Ammon's horn (tissue), 1 donor: ENCODE data around the gene NGLY1.

Source experiments
- DNase-seq: peaks from one replicate; pipeline ENCODE4 v3.0.0-alpha.2; 2016; ENCODE audit warnings: low spot score

The NGLY1 gene

DNA sequence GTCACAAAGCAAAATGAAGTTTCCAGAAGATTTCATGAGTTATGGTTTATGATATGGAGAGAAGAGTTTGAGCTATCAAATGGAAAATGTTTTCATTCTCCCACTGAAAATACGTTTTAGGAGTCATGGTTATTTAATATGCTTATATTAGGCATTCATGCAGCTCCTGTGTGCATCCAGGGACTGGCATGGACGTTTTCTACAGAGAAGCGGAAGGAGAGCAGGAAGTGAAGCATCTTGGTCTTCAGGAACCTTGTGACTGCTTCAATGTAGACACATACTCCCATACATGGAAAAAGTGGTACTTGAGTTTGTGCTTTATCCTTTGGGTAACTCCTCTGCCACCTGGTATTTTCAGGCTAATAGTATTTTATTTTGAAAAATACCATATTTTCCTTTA lies 75.2 kb downstream of the NGLY1 start:
- DNase-seq: no peak

DNA sequence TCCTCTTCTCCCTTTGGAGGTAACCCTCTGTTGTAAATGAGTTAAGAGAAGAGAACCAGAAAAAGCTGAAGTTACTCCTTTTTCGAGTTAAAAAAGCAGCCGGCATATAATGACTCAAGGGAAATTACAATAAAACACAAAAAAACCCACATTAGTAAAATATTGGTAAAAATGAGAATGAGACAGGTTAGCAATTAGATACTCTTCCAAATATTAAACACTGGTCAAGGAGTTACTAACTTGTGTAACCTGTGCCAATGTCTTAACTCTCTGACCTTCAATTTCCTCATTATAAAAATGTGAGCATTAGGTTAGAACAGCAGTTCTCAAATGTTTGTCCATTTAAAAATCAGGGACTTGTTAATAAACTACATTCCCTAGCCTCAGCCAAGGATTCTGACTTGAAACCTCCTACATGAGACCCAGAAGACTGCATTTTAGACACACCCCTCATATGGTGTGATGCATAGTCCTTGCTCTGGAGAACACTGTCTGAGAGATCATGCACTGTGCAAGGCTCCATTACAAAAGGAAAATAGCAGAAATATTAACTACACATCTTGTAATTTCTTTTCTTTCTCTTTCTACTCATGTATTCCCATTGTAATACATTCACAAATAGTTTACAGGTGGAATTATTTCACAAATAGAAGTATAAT lies 75.8 kb downstream of the NGLY1 start:
- no peak for DNase-seq

DNA sequence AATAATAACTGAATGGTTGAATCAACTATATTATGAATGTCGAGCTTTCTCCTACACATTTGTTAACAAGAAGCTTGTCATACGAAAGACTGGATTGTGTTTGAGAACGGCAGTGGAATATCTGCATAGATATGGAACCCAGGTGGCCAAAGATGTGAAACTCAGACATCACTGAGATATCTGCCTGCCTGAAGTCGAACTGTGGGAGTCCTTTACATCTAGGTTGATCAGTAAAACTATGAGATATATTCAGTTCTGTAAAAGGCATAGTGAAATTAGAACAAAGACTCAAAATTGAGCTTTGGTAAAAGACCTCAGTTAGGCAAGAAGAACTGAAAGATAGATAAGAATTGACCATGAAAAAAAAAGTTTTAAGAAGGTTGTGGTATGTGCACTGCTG lies 77.0 kb downstream of the NGLY1 start:
- no peak for DNase-seq

DNA sequence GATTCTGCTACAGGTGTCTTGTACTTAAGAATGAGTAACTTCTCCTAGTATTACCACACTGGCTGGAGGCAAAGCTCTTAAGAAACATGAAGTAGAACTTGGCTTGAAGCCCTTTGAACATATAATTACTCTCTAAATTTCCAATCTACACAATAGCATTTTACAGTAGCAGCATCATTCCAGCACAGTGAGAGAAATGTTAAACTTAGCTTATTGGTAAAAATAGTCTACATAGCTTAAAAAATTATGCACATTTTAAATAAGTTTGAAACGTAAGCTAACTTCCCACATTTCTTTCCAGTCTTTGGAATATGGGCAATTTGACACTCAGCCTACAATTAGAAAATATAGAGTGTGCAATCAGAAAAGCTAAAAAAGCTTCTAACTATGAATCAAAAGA lies 85.7 kb downstream of the NGLY1 start:
- no peak for DNase-seq

DNA sequence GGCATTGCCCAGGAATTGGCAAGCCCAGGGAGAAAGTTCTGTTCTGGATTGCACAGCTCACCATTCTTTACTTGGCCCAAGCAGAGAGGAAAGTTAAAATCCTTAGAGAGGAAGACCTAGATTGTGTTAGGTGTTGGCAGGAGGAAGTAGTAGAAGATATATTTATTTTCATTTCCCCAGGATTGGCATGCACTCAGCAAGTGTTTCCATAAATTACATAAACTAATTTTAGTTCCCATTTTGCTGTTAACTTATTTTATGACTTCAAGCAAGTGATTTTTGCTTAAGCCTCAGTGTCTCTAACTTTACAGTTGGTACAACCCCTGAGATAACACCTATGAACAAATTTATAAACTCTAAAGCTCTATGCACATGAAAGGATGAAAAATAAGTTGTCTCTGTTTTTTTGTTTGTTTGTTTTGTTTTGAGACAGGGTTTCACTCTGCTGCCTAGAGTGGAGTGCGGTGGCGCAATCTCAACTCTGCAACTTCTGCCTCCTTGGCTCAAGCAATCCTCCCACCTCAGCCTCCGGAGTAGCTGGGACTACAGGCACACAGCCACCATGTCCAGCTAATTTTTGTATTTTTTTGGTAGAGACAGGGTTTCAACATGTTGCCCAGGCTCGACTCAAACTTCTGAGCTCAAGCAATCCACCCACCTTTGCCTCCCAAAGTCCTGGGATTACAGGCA lies 87.4 kb downstream of the NGLY1 start:
- DNase-seq: no peak

DNA sequence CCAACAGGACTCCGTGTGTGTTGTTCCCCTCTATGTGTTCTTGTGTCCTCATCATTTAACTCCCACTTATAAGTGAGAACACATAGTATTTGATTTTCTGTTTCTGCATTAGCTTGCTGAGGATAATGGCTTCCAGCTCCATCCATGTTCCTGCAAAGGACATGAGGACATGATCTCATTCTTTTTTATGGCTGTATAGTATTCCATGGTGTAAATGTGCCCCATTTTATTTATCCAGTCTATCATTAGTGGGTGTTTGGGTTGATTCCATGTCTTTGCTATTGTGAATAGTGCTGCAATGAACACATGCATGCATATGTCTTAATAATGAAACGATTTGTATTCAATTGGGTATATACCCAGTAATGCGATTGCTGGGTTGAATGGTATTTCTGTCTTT lies 90.0 kb downstream of the NGLY1 start:
- no peak for DNase-seq

DNA sequence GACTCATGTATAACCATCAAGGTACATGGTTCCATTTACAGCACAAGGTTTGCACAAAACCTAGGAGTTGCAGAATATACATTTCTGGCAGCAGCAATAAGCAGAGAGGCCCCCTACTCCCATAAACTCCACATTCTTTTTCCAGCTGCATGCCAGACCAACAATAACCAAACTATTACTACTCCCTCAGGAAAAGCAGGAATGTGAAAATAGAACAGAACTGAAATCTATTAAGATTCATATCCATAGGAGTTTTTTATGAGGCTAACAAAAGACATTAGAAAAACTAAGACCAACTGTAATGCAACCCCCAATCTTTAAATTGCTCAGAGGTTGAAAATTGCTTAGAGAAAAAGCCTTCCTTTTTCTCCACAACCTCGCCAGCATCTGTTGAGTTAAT lies 90.9 kb downstream of the NGLY1 start:
- no peak for DNase-seq

DNA sequence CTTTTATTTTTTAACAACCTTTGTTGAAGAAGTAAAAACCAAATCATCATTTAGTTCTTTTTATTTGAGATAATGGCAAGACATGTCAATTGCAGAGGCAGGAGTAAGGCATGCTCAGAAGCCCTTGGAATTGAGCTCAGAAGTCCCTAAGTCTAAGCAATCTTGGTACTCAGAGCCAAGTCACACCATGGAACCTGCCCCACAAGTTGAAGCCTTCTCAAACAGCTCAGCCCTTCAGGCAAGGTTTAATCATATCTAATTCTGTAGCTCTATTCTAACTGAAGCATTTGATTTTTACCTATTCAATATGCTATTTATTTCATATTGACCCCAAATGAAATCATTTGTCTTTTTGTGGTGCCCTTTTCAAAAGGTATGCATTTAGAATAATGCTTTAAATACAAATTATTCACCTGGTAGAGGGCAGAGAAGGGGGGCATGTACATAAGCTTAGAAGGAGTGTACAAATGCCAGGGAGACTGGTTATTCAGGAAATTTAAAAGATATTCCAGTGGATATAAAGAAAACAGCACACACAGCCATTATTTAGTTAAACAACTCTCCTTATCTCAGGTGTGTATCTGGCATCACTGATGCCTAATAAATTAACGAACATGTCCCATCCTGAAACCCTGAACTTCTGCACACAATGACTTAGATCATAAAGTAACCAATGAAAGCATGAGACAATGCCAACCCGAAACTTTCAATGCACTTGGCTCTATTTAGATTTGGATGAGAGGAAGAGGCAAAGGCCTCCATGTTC lies 92.3 kb downstream of the NGLY1 start:
- no peak for DNase-seq

DNA sequence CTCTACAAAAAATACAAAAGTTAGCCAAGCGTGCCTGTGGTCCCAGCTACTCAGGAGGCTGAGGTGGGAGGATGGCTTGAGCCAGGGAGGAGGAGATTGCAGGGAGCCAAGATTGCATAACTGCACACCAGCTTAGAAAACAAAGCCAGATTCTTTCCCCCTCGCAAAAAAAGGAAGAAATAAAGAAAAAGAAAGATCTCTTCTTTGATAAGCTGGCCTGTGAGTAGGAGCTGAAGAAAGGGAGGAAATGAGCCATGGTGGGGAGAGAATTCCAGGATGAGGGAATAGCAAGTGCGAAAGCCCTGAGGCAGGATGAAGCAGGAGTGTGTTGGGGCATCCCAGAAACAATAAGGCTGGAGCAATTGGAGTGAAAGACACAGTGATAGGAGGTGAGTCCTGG lies 94.0 kb downstream of the NGLY1 start:
- no peak for DNase-seq

DNA sequence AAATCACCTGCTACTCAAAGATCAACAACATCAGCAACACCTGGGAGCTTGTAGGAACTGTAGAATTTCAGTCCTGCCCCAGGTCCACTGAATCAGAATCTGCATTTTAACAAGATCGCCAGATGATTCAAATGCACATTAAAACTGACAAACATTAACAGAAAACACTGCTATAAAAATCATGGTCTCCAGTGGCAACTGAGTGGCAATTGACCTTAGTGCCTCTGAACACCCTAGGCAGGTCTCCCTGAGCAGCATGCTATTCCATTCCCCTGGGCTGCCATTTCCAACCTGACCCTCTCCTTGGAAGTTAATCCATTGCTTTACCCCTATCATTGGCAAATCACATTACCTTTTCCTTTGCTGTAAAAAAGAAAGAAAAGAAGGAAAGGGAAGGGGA lies 95.5 kb downstream of the NGLY1 start:
- DNase-seq: no peak

DNA sequence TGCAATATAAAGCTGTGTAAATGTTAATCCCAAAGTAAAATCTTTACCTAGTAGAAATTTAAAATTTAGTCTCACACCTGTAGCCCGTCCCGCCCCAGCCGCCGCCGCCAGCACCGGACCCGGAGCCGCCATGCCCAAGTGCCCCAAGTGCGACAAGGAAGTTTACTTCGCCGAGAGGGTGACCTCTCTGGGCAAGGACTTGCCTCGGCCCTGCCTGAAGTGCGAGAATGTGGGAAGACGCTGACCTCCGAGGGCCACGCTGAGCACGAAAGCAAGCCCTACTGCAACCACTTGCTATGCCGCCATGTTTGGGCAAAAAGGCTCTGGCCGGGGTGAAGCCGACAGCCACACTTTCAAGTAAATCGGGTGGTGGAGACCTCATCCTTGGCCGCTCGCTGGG lies 96.5 kb downstream of the NGLY1 start:
- DNase-seq: no peak

DNA sequence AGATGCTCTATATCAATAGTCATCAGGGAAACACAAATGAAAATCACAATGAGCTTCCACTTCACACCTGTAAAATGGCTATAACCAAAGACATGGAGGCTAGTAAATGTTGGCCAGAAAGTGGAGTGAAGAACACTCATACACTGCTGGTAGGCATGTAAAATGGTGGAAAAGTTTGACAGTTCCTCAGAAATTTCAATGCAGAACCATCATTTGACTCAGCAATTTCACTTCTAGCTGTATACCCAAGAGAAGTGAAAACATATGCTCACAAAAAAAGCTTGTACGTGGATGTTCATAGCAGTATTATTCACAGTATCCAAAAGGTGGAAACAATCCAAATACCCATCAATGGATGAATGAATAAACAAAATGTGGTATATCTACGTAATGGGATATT lies 99.4 kb downstream of the NGLY1 start:
- DNase-seq: no peak

DNA sequence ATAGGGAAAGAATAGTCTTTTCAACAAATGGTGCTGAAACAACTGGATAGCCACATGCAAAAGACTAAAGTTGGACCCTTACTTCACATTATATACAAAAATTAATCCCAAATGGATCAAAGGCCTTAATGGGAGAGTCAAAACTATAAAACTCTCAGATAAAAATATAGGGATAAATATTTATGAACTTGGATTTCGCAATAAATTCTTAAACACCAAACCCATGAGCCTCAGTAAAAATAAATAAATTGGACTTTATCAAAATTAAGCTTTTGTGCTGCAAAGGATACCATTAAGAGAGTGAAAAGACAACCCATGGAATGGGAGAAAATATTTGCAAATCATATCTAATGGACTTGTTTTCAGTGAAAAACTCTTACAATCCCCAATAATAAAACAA lies 99.8 kb downstream of the NGLY1 start:
- DNase-seq: no peak

DNA sequence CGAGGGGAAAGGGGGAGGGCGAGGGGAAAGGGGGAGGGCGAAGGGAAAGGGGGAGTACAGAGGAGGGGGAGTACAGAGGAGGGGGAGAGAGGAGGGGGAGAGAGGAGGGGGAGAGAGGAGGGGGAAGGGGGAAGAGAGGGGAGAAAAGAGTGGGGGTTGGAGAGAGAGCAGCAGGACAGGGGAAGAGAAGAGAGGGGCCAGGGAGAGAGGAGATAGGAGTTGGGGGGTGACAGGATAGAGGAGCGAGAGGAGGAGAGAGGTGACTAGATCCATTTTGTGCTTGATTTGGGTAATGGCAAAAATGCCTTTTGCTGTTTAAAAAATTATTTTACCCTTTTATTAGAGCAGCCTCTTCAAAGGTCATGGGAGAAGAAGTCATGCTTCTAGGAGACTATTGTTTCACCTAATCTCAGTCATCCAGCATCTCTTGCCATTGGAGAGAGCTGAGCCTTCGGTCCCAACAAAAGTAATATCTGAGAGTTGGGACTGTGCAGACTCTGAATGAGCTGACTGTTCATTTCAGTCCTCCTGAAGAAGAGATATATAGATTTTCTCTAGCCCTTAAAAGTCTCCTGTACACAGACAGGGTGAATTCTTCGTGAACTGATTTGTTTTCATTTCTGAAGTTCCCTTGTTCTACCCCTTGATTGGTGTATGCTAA lies 103.5 kb downstream of the NGLY1 start:
- no peak for DNase-seq

DNA sequence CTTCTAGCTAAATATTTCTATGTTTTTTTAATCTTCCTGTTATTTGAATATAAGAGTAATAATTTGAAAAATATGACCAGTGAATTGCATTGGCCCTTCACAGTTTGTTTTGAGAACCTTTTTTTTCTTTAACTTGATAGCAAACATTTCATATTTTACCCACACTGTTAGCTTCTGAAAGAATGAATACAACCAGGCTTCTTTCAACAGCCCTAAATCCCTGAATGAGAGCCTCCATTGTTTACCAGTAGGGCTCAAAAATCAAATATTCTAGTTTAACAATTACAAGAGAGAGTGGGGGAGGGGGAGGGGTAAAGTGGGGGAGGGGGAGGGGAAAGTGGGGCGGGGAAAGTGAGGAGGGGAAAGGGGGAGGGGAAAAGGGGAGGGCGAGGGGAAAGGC lies 104.1 kb downstream of the NGLY1 start:
- no peak for DNase-seq

DNA sequence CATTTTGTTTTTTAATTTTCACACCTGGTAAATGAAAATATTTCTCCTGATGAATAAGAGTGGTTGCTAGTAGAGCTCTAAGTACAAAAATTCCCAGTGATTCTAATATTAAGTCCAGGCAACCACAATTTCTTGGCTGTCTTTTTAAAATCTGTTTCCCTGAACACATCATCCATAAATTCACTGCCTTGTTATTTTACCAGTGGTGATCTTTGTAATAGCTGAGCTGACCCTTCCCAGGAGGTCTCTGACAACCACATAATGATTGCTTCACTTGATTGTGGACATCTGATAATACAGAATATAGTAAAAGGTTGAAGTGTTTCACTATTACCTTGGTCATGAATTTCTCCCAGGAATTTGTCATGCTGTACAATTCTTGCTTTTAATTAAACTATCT lies 104.7 kb downstream of the NGLY1 start:
- DNase-seq: no peak

DNA sequence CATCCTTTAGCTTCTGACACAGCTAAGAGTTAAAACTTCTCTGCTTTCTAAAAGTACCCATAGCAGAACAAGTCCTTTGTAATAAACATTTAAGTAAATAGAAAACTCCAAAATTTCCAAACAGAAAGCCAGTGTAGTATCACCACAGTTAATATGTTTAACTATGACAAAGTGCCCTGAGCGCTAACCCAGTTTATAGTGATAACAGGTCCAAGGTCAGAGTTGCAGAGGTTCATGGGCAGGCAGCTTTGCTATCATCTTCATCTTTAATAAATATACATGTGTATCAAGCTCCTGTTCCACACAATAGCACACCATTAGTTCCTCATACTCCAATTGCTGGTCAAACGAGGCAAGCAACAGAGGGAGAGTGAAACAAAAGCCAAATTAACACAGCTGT lies 106.1 kb downstream of the NGLY1 start:
- DNase-seq: no peak

DNA sequence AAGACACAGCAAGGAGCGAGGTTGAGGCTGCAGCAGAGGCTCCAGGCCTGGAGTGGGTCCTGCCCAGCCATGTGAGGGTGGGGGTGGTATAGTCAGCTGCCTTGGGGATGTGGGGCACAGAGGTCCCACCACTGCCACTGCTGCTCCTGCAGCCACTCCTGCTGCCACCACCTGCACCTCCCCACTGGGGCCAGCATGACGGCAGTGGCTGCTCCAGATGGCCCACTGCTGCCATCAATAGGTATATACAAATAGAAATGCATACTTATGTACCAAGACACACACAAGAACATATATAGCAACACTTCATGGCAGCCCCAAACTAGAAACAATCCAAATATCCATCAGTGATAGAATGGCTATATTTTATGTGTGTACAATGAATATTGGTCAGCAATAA lies 108.6 kb downstream of the NGLY1 start:
- no peak for DNase-seq

DNA sequence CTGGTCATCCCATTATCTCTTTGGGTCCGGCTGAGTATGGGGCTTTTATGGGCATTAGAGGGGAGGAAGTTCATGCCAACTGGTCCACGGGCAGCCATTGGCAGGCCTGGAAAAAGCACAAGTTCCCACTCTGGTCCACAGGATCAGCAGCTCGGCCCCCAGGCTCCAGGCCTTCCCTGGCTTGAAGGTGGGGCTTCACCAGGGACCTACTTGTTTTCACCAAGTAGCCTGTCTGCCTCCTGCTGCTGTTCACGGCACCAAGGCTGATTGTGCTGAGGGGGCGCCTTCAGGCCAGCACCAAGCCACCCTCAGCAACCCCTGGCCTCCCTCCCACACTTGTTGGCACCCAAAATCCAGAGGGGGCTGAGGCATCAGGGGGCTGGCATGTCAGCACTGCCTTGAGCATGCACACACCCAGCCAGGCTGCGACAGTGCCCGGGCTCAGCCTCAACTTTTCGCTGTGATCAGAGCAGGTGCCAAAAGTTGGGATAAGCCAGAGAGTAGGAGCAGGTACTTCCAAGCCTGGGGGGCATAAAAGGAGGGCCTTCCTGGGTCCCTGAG lies 109.4 kb downstream of the NGLY1 start:
- DNase-seq: no peak
